H1 (cell line): ENCODE measurements around the gene TMEM151B.

Experiments used
- CBX5 ChIP-seq: fragments of 300-800, 300-1000 bp; sonication (generic); IDR thresholded peaks from 2 replicates; pipeline ENCODE4 v1.7.1; 2016; ENCODE audit warnings: antibody characterized with exemption, low read length, low read depth
- CEBPB ChIP-seq: IDR thresholded peaks from 2 replicates; pipeline ENCODE4 v1.6.1; 2012; ENCODE audit warnings: low read depth, low read length
- CTCF ChIP-seq, 3 experiments: IDR thresholded peaks; 1 replicate in 2 of 3; 2 replicates in 1 of 3; pipeline versions ENCODE4 v1.5.1 to v1.6.1; 2011; ENCODE audit warnings: low read length in 3 of 3, mild to moderate bottlenecking in 3 of 3, inconsistent platforms in 2 of 3, low read depth in 1 of 3, moderate library complexity in 1 of 3; ENCODE audit not compliant: insufficient read depth in 1 of 3; ENCODE audit errors: control extremely low read depth in 1 of 3
- EP300 ChIP-seq, 2 experiments: IDR thresholded peaks; 1 replicate in 1 of 2; 2 replicates in 1 of 2; pipeline ENCODE4 v1.6.1; 2011 to 2012; ENCODE audit warnings: low read depth in 2 of 2, low read length in 2 of 2, mild to moderate bottlenecking in 2 of 2, borderline replicate concordance in 1 of 2, inconsistent platforms in 1 of 2, moderate library complexity in 1 of 2
- EZH2 ChIP-seq: fragments of 200-600 bp; sonication (generic); IDR thresholded peaks from 2 replicates; pipeline ENCODE4 v1.7.1; 2012; ENCODE audit warnings: low read depth, mild to moderate bottlenecking, moderate library complexity, low read length, inconsistent platforms; ENCODE audit not compliant: severe bottlenecking
- GABPA ChIP-seq: IDR thresholded peaks from 2 replicates; pipeline ENCODE4 v1.6.1; 2011; ENCODE audit warnings: mild to moderate bottlenecking, low read length, moderate library complexity, borderline replicate concordance; ENCODE audit not compliant: insufficient read depth
- MAX ChIP-seq: IDR thresholded peaks from 2 replicates; pipeline ENCODE4 v1.6.1; 2012; ENCODE audit warnings: inconsistent platforms
- POLR2A ChIP-seq, 2 experiments: IDR thresholded peaks; 1 replicate in 1 of 2; 2 replicates in 1 of 2; pipeline ENCODE4 v1.6.1; 2011; ENCODE audit warnings: low read depth in 2 of 2, low read length in 2 of 2, mild to moderate bottlenecking in 2 of 2; ENCODE audit errors: control extremely low read depth in 1 of 2
- POLR2AphosphoS5 ChIP-seq: IDR thresholded peaks from 2 replicates; pipeline ENCODE4 v1.6.1; 2011; ENCODE audit warnings: low read depth, low read length
- RAD21 ChIP-seq, 2 experiments: IDR thresholded peaks in 1 of 2; conservative IDR thresholded peaks in 1 of 2; 2 replicates each; pipeline ENCODE4 v1.6.1; 2011; ENCODE audit warnings: low read depth in 2 of 2, low read length in 2 of 2, improper control_type of control experiment in 1 of 2, inconsistent platforms in 1 of 2, mild to moderate bottlenecking in 1 of 2, moderate library complexity in 1 of 2
- RBBP5 ChIP-seq: IDR thresholded peaks from 2 replicates; pipeline ENCODE4 v1.7.1; 2012; ENCODE audit warnings: low read depth, mild to moderate bottlenecking, inconsistent platforms, low read length, moderate library complexity, borderline replicate concordance
- TBP ChIP-seq: IDR thresholded peaks from 2 replicates; pipeline ENCODE4 v1.6.1; 2011; ENCODE audit warnings: low read depth, low read length, improper control_type of control experiment

- TF ChIP-seq POLR2A (IDR thresholded peaks at IDR 0.05; ENCODE audit: control extremely low read depth in 1 of 2, low read depth in 2 of 2, low read length in 2 of 2): no peak; a peak in 1 of 3 replicates
- no peak for TF ChIP-seq CTCF (IDR thresholded peaks at IDR 0.05; ENCODE audit: control extremely low read depth in 1 of 3, insufficient read depth in 1 of 3, low read depth in 1 of 3, low read length in 3 of 3)
- TF ChIP-seq CBX5: no peak
- TF ChIP-seq RAD21 (IDR thresholded peaks at IDR 0.05 in 1 of 2, conservative IDR thresholded peaks at IDR 0.05 in 1 of 2; ENCODE audit: low read depth in 2 of 2, low read length in 2 of 2): no peak
- no peak for TF ChIP-seq MAX
- no peak for TF ChIP-seq EP300 (IDR thresholded peaks at IDR 0.05; ENCODE audit: borderline replicate concordance in 1 of 2, low read depth in 2 of 2, low read length in 2 of 2)
- no peak for TF ChIP-seq CEBPB
- TF ChIP-seq GABPA: no peak
- no peak for TF ChIP-seq TBP
- peak; percentile 2; the same call in 1 of the 2 replicates for TF ChIP-seq POLR2AphosphoS5
- no peak for TF ChIP-seq EZH2
- TF ChIP-seq RBBP5: no peak
Observed at GRCh38 chr6:44237021-44237812, 33.0 kb upstream of the TMEM151B start.
